ENCODE measurements around the gene LHX6.

- no peak for TF ChIP-seq FOXM1 (IDR thresholded peaks at IDR 0.05; ENCODE audit: borderline replicate concordance, low read depth)
- TF ChIP-seq EP300 (IDR thresholded peaks at IDR 0.05; ENCODE audit: borderline replicate concordance) = no peak
- TF ChIP-seq USF1 (IDR thresholded peaks at IDR 0.05) = no peak
- no peak for TF ChIP-seq NFIC (IDR thresholded peaks at IDR 0.05)
- TF ChIP-seq TAF1 (IDR thresholded peaks at IDR 0.05; ENCODE audit: low read depth) = no peak
- TF ChIP-seq REST (IDR thresholded peaks at IDR 0.05; ENCODE audit: low read depth) = no peak
- no peak for TF ChIP-seq RAD21 (IDR thresholded peaks at IDR 0.05; ENCODE audit: low read depth)
Observed at GRCh38 chr9:122215663-122216062, 13.1 kb downstream of the LHX6 start.

All from Ishikawa (cell line).